OCI-LY7 (cell line): ENCODE results near the gene TRIM15. TPM values are rescaled to one million over a fixed set of nuclear protein-coding genes. Genes with fewer than 3 reads are reported as not detected.

Experiments
- BruUV-seq: library from RNA; stranded (reverse); fragments of 400-500 nt; replicated peaks from 2 replicates; lab custom pipeline; 2021; lab: Mats Ljungman, UMichigan
- CTCF ChIA-PET: fragments of 300-600 bp; sonication (Branson Sonifier 250); formaldehyde crosslinking; loops from one replicate; lab custom pipeline; 2022; ENCODE audit warnings: antibody characterized with exemption; ENCODE audit not compliant: unreplicated experiment; lab: Charles Lee
- POLR2A ChIA-PET: fragments of 300-600 bp; sonication (Branson Sonifier 250); formaldehyde crosslinking; loops from one replicate; lab custom pipeline; 2022; ENCODE audit warnings: antibody characterized with exemption; lab: Charles Lee
- DNase-seq: peaks from one replicate; pipeline ENCODE4 v3.0.0-alpha.2; 2015; ENCODE audit warnings: low spot score
- H2AFZ ChIP-seq: fragments of 200-600 bp; sonication (generic), shearing (Covaris generic); 2 replicates; pipeline ENCODE4 v1.6.1; 2014; ENCODE audit warnings: mild to moderate bottlenecking, antibody characterized with exemption, low read length, moderate library complexity
- H3K27ac ChIP-seq: fragments of 200-600 bp; sonication (generic); 2 replicates; pipeline ENCODE4 v1.5.1; 2014; ENCODE audit warnings: mixed run types, low read depth, mild to moderate bottlenecking, moderate library complexity, low read length, inconsistent platforms; ENCODE audit not compliant: poor library complexity, severe bottlenecking
- H3K36me3 ChIP-seq: fragments of 200-600 bp; sonication (generic); 2 replicates; pipeline ENCODE4 v1.6.1; 2014; ENCODE audit warnings: mild to moderate bottlenecking, antibody characterized with exemption, low read length, moderate library complexity, mixed read lengths; ENCODE audit not compliant: insufficient read depth
- H3K4me1 ChIP-seq: fragments of 200-600 bp; sonication (generic); 2 replicates; pipeline ENCODE4 v1.5.1; 2014; ENCODE audit warnings: mild to moderate bottlenecking, low read length; ENCODE audit not compliant: insufficient read depth, poor library complexity, severe bottlenecking
- H3K4me2 ChIP-seq: fragments of 200-600 bp; sonication (generic); 2 replicates; pipeline ENCODE4 v1.6.1; 2014; ENCODE audit warnings: mild to moderate bottlenecking, low read length
- H3K4me3 ChIP-seq: fragments of 200-600 bp; sonication (generic); 2 replicates; pipeline ENCODE4 v1.5.1; 2014; ENCODE audit warnings: mild to moderate bottlenecking, low read depth, low read length; ENCODE audit not compliant: poor library complexity, severe bottlenecking
- H3K79me2 ChIP-seq: fragments of 200-600 bp; sonication (generic); 2 replicates; pipeline ENCODE4 v1.6.1; 2016; ENCODE audit warnings: low read depth, mild to moderate bottlenecking, low read length, moderate library complexity, mixed read lengths; ENCODE audit not compliant: insufficient read depth
- H3K9me2 ChIP-seq: fragments of 200-600 bp; sonication (generic); 2 replicates; pipeline ENCODE4 v1.6.1; 2016; ENCODE audit warnings: mild to moderate bottlenecking, low read length, mixed read lengths; ENCODE audit not compliant: insufficient read depth
- H3K9me3 ChIP-seq: fragments of 200-600 bp; sonication (generic); 2 replicates; pipeline ENCODE4 v1.6.1; 2014; ENCODE audit warnings: mild to moderate bottlenecking, mixed run types, low read length, mixed read lengths
- H4K20me1 ChIP-seq: fragments of 200-600 bp; sonication (generic); 2 replicates; pipeline ENCODE4 v1.6.1; 2014; ENCODE audit warnings: mild to moderate bottlenecking, antibody characterized with exemption, low read length, moderate library complexity, mixed read lengths; ENCODE audit not compliant: insufficient read depth
- EZH2phosphoT487 ChIP-seq: fragments of 200-600 bp; sonication (generic); IDR thresholded peaks from 2 replicates; pipeline ENCODE4 v1.6.1; 2018; ENCODE audit warnings: low read depth, borderline replicate concordance, mild to moderate bottlenecking, mixed run types, antibody characterized with exemption, low read length, moderate library complexity, mixed read lengths
- intact Hi-C: fragments of 100-400 bp; cut with micrococcal nuclease; formaldehyde crosslinking; loops from one replicate; pipeline ENCODE4 v1.10.0; 2022; ENCODE audit not compliant: unreplicated experiment
- total RNA-seq, 2 experiments: library from RNA; depleted of rRNA in 1 of 2; stranded (reverse); fragments of >200 nt in 1 of 2; shearing (Covaris generic) in 1 of 2; gene quantifications; 2 replicates each; pipeline ENCODE4 v1.2.3, GENCODE V29; 2014 to 2022
- TF ChIP-seq, protein P1 (sequence below): fragments of 200-600 bp; sonication (generic); conservative IDR thresholded peaks from 2 replicates; pipeline ENCODE4 v1.5.1; 2014; ENCODE audit warnings: mild to moderate bottlenecking, antibody characterized with exemption, low read length, moderate library complexity, mixed read lengths

TRIM15 gene
- total RNA-seq, 2 experiments from 2014 or later, result not detected

DNA sequence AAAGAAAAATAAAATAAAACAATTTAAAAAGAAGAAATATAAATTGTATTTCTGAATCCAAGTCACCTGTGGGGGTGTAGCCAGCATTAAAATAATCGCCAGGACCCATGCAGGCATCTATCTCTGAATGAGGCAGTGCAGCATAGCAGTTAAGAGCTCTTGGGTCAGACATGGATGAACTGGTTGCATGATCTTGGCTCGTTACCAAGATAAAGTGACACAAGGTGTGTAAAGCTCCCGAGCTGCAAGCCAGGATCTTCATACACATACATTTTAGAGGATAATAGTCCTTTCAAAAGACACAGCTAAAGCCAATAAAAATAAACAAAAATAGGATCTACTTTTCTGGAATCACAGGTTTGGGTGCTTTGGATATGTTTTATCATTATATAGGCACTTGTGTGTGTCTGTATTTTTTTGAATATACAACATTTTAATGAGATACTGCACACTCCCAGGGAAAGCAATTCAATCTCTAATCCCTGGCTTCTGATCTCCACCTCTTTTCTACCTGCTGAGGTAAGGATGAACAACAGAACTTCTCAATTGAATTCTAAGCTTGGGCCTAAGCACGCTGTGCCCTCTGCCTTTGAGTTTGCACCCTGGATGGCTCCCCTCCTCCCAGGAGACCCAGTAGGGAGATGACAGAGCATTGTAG is 11.2 kb upstream of the TRIM15 start:
- no peaks in the 10 kb centered on the region for H3K4me1 ChIP-seq
- no peaks in the 10 kb centered on the region for H3K9me3 ChIP-seq
- DNase-seq, result no peak
- TF ChIP-seq, protein P1, sequence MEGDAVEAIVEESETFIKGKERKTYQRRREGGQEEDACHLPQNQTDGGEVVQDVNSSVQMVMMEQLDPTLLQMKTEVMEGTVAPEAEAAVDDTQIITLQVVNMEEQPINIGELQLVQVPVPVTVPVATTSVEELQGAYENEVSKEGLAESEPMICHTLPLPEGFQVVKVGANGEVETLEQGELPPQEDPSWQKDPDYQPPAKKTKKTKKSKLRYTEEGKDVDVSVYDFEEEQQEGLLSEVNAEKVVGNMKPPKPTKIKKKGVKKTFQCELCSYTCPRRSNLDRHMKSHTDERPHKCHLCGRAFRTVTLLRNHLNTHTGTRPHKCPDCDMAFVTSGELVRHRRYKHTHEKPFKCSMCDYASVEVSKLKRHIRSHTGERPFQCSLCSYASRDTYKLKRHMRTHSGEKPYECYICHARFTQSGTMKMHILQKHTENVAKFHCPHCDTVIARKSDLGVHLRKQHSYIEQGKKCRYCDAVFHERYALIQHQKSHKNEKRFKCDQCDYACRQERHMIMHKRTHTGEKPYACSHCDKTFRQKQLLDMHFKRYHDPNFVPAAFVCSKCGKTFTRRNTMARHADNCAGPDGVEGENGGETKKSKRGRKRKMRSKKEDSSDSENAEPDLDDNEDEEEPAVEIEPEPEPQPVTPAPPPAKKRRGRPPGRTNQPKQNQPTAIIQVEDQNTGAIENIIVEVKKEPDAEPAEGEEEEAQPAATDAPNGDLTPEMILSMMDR, result no peak
- TF ChIP-seq EZH2phosphoT487, result no peak
- H3K79me2 ChIP-seq, result no peaks in the 10 kb centered on the region
- no peak overlapping the region for H3K27ac ChIP-seq
- H3K4me2 ChIP-seq, result no peak overlapping the region
- no peaks in the 10 kb centered on the region for H3K36me3 ChIP-seq
- POLR2A ChIA-PET, result interaction anchor here (1.3 kb wide), 1 partner anchor 48 kb away, joined by 3 read pairs; no protein-coding TSS in a partner anchor
- intact Hi-C loops, result no loop called here
- H2AFZ ChIP-seq, result no peak overlapping the region
- CTCF ChIA-PET, result no interaction called here
- no peaks in the 10 kb centered on the region for H3K9me2 ChIP-seq
- no peaks in the 10 kb centered on the region for H4K20me1 ChIP-seq
- BruUV-seq, result no TSS peak
- no peak overlapping the region for H3K4me3 ChIP-seq

DNA sequence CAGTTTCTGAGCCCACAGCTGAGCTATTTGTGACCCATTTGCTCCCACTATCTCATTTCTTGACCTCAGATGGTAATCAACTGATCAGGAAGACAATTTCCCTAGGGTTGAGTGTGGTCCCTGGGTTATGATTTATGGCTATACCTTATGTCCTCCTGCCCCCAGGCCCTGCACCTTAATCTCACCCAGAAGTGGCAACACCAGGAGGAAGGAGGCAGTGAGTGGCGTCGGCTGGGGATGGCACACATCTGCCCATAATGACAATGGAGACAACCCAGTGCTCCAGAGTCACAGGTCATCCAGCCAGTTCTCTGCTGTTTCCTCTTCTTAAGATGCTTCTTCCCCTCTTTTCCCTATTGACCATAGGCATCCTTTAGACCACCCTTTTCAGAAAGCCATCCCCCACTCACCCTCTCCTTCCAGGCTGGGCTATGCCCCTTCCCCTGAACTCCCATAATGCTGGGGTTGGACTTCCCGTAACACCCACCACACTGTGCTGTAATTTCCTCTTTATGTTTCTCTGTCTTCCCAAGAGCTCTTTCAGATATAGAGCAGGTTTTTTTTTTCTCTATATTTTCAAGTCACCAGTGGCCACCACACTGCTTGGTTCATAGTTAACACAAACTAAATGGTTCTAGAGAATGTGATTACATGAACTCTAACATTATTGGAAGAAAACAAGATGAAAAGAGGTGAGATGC is 10.3 kb upstream of the TRIM15 start:
- no peak for DNase-seq
- Histone ChIP-seq H4K20me1 (no peaks in the 10 kb centered on the region), H2AFZ (no peak overlapping the region), H3K9me2 (no peaks in the 10 kb centered on the region), H3K27ac (no peak overlapping the region), H3K9me3 (no peaks in the 10 kb centered on the region), H3K36me3 (no peaks in the 10 kb centered on the region), H3K4me2 (no peak overlapping the region), H3K79me2 (no peaks in the 10 kb centered on the region), H3K4me1 (no peaks in the 10 kb centered on the region), H3K4me3 (no peak overlapping the region)
- intact Hi-C loops, result no loop called here
- ChIA-PET CTCF (no interaction called here), POLR2A (no interaction called here)
- BruUV-seq, result no TSS peak
- TF ChIP-seq, protein P1, result no peak
- no peak for TF ChIP-seq EZH2phosphoT487

DNA sequence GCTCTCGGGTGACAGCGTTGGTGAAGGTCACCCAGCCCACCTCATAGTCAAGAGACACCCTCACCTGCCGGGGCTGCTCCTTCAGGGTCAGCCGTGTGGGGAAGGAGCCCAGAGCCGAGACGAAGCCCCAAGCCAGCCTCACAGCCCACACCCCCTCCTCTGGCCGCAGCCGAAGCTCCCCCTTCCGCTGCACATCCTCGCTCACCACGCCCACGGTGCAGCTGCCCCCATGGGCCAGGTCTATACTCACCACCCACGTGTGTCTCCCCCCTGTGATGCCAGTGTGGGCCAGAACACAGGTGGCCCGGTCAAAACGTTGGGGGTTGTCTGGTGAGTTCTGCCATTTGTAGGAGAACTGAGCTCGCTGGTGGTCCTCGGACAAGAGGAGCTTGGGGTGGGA is 9.3 kb upstream of the TRIM15 start:
- Histone ChIP-seq H3K4me2 (no peak overlapping the region), H3K9me2 (no peaks in the 10 kb centered on the region), H3K27ac (no peak overlapping the region), H2AFZ (no peak overlapping the region), H3K36me3 (no peaks in the 10 kb centered on the region), H3K79me2 (no peaks in the 10 kb centered on the region), H3K9me3 (no peaks in the 10 kb centered on the region), H3K4me1 (no peaks in the 10 kb centered on the region), H3K4me3 (no peak overlapping the region), H4K20me1 (no peaks in the 10 kb centered on the region)
- intact Hi-C loops, result no loop called here
- CTCF ChIA-PET, result no interaction called here
- DNase-seq, result no peak
- BruUV-seq, result no TSS peak
- POLR2A ChIA-PET, result no interaction called here
- TF ChIP-seq EZH2phosphoT487, result no peak
- TF ChIP-seq, protein P1, result no peak
